Right forelimb (tissue), 1 donor: ENCODE results near the gene OR10A6.

Experiments
- DNase-seq: peaks from one replicate; pipeline ENCODE4 v3.0.0-alpha.2; 2018

Gene OR10A6

GRCh38 chr11:7909585-7910285 is 21.3 kb downstream of the OR10A6 start:
- no peak for DNase-seq

- no peak for DNase-seq
Measured at GRCh38 chr11:7907121-7907520, 23.9 kb downstream of the OR10A6 start.

- DNase-seq, result no peak
Measured at GRCh38 chr11:7906481-7906880, 24.6 kb downstream of the OR10A6 start.

- DNase-seq, result no peak
Measured at GRCh38 chr11:7905961-7906429, 25.1 kb downstream of the OR10A6 start.

GRCh38 chr11:7905549-7905948 is 25.5 kb downstream of the OR10A6 start:
- DNase-seq, result no peak

- no peak for DNase-seq
Measured at GRCh38 chr11:7904917-7905316, 26.2 kb downstream of the OR10A6 start.

GRCh38 chr11:7903940-7904339 is 27.1 kb downstream of the OR10A6 start:
- DNase-seq, result no peak

GRCh38 chr11:7901319-7901854 is 29.7 kb downstream of the OR10A6 start:
- DNase-seq, result no peak

GRCh38 chr11:7900686-7901085 is 30.4 kb downstream of the OR10A6 start:
- no peak for DNase-seq

GRCh38 chr11:7899418-7899817 is 31.6 kb downstream of the OR10A6 start:
- DNase-seq, result no peak

GRCh38 chr11:7898666-7899283 is 32.3 kb downstream of the OR10A6 start:
- DNase-seq, result no peak

GRCh38 chr11:7896009-7896785 is 34.9 kb downstream of the OR10A6 start:
- DNase-seq, result no peak

- DNase-seq, result no peak
Measured at GRCh38 chr11:7894251-7894650, 36.8 kb downstream of the OR10A6 start.

- DNase-seq, result no peak
Measured at GRCh38 chr11:7893796-7894195, 37.3 kb downstream of the OR10A6 start.

- DNase-seq, result no peak
Measured at GRCh38 chr11:7892840-7893254, 38.2 kb downstream of the OR10A6 start.

GRCh38 chr11:7892059-7892699 is 38.9 kb downstream of the OR10A6 start:
- no peak for DNase-seq

- no peak for DNase-seq
Measured at GRCh38 chr11:7890417-7891172, 40.5 kb downstream of the OR10A6 start.

- DNase-seq, result no peak
Measured at GRCh38 chr11:7889985-7890384, 41.1 kb downstream of the OR10A6 start.

- DNase-seq, result no peak
Measured at GRCh38 chr11:7882860-7883259, 48.2 kb downstream of the OR10A6 start.
